GM18502 (cell line): ENCODE results near the gene LARP6.
"Not testable (repeated sequence)": the region's sequence is repeated elsewhere in the genome, so short reads cannot be mapped to it uniquely, and the experiment has no call there.

Experiments
- ATAC-seq: cut with Tn5 transposase; IDR thresholded peaks from one replicate; pipeline ENCODE4 v1.9.1; 2021; ENCODE audit warnings: mild to moderate bottlenecking; ENCODE audit not compliant: unreplicated experiment, poor library complexity

LARP6 gene

DNA sequence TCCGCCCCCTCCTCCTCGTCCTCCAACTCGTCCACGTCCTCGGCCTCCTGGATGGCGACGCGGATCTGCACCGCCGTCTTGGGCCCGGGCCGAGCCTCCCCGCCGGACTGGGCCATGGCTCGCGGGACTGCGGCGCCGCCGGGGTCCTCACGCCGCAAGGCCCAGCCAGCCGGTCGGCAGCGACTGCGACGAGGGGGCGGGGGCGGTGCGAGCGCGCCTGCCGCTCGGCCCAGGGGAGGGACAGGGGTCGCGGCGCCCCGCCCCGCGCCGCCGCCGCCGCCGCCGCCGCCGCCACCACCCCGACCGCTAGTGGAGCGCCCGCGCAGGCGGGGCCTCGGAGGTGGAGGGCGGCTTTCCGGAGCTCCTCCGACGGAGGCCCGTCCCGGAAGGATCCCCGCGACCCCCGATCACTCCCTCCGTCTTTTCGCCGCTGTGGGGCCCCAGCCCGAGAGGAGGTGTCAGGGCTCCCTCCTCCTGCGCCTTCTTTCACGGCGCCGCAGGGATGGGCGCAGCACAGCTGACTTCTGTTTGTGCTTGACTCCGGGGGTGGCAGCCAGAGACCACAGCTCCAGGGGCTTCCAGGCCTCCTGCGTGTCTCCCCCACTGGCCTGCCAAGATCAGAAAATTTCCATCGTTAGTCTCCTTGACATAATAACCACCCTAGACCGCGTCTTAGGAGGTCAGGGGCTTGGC lies at the start of gene LARP6:
Gene LARP6, minus strand, starts transcription at position 185 of the 693 bp plus-strand sequence. Its CDS starts 69 bp downstream, at position 116.
- no peak for ATAC-seq

DNA sequence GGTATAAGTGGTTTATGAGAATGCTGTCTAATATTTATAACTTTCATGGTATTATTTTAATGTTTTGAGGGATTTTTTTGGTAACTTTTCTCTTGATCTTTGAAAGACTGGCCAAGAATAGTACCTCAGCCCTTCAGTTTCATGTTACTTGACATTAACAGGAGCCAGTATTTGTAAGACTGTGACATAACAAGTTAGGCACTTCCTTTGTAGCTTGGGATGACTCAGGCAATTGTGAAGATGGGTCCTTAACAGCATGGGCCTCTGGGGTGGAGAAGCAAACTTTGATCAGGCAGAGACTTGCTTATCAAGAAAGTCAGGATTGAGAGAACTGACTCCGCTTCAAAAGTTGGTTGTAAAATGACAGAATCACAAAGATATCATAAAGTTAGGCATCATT lies 48.1 kb upstream of the LARP6 start:
- no peak for ATAC-seq

DNA sequence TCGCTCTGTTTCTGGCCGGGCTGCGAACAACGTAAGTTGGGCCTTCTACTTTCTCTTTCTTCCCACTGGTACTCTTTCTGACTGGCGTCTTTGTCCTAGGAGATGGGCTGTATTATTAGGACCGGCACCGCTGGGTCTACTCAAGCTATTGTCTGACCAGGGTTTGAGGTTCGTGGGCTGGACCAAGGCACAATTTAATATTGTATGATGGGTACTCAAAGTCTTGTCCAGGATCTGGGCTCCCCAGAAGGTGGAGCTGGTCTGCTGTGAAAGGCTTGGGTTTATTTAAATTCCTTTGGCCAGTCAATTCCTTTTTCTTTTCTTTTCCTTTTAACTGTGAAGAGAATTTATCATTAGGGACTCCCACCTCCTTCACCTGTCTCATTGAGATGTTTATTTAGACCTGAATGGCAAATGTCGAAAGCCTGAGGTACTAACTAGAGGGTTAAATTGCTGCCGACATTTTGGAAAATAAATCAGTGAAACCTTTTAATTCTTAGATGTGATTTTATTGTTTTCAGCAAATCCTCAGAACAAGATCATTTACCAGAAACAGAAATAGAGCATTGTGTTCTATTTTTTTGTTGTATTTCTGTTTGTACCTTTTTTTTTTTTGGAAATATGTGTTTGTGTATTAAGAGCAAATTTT lies 39.1 kb upstream of the LARP6 start:
- peak; percentile 23 for ATAC-seq

DNA sequence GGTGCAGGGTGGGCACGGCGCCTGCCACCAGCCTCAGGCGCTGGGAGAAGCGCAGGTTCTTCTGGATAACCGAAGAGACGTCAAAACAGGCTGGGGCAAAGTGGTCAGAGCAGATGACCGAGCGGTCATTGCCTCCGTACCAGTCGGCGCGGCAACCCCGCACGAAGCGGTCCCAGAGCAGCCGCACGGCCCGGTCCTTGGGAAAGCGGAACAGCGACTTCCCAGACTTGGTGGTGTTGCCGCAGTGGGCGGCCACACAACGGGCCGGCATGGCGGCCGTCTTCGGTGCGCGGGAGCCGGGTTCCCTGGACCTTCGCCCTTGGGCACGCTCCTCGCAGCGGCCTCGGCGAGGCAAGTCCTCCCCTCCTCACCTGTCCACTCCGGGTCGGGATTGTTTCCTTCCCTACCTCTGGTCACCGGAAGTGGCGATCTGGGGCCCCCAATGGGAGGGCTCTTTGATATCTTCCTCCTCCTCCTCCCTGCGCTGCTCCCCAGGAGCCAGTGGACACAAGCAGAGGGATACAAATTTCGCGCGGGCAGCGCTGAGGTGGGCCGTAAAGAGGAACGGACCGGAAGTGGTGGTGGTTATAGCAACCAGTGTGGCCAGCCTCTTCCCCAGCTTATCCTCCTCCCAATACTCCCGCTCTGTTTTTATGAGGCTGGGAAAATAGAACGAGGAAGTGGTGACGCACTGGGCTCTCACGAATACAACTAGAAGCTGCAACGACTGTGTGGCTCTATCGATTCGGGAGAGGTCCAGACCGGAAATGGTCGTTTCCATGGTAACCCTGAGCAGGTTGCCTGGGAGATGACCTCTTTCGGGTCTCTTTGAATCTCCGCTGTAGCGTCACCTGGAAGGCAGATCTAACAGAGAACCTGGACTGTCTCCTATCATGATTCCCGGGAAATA lies 38.3 kb upstream of the LARP6 start, which contains the start of the genes LRRC49 and THAP10:
Gene LRRC49, plus strand, starts transcription at position 825 of the 910 bp plus-strand sequence. Its CDS starts 69 bp downstream, at position 894.
Gene THAP10, minus strand, starts transcription at position 432 of the 910 bp plus-strand sequence. Its CDS starts 161 bp downstream, at position 271.
- peak; percentile 75 for ATAC-seq

DNA sequence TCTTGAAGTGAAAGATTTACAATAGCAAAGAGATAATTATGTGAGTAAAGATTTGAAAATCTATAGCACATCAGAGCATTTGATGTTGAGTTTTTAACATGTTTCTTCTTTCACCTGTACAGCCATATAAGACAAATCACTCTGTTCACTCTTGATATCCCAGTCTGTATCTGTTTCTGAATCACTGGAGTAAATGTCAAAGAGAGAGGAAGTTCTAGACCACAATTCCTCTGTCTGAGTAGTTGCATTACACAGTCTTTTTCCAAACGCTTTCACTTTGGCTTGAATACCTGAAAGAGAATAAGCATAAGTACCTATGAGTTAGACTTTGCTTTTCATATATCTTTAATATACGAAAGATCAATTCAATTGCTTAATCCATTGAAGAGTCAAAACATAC lies 28.4 kb upstream of the LARP6 start:
- no peak for ATAC-seq

DNA sequence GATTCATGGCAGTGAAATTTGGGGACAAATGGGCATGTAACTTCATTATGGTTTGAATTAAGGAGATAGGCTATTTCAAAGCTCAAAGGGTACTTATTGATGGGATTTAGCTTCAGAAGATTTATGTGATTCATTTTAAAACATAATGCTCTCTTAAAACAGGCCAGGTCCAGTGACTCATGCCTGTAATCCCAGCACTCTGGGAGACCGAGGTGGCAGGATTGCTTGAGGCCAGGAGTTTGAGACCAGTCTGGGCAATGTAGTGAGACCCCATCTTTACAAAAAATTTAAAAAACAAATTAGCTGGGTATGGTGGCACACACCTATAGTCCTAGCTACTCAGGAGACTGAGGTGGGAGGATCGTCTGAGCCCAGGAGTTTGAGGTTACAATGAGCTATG lies 26.8 kb upstream of the LARP6 start:
- no peak for ATAC-seq

DNA sequence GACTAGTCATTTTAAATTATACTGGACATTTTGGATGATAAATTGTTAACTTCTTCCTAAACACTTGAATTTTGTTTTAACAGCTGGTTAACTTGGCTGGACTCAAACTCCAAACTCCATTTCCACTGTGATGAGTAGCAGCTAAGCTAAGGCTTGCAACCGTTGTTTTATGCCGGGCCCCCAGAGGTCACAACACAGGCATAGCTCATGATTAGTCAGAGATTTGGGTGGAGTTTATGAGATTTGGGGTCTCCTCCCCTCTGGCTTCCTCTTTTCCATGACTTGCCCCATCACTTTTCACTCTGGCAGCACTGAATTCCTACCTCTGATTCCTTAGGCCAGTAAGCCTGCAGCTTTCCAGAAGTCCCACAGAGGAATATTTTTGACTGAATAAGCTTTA lies 25.4 kb upstream of the LARP6 start:
- no peak for ATAC-seq

DNA sequence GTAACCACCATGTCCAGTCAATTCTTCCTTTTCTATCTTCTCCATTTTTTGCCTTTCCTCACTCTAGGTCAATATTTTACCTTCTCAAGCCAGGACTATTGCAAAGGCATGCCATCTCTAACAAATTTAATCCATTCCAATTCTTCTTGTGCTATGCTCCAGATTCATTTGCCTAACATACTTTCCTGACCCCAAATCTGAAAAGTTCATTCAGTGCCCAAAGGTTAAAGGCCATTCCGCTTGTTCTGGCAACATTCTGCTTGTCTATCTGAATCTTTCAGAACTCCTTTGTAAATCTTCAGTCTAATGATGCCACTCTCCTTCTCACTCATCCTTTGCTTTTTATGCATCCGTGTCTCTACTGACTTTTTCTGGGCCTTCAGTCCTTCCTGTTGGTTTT lies 22.7 kb upstream of the LARP6 start:
- ATAC-seq = no peak

DNA sequence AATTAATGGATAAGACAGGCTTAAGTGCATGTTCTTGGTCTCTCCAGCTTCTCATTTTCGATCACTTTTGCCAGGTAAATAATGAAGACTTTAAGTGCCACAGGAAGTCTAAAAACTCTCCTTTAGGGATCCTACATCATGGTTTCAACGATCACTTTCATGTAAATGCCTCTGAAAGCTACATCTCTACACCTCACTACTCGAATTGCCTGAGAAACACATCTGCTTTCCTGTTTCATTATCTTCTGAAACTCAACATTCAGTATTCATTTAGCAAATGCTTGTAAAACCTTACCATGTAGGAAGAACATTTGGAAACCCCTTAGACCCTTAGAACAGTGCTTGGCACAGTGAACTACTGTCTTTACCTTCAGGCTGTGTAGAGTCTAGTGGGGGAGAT lies 22.1 kb upstream of the LARP6 start:
- no peak for ATAC-seq

DNA sequence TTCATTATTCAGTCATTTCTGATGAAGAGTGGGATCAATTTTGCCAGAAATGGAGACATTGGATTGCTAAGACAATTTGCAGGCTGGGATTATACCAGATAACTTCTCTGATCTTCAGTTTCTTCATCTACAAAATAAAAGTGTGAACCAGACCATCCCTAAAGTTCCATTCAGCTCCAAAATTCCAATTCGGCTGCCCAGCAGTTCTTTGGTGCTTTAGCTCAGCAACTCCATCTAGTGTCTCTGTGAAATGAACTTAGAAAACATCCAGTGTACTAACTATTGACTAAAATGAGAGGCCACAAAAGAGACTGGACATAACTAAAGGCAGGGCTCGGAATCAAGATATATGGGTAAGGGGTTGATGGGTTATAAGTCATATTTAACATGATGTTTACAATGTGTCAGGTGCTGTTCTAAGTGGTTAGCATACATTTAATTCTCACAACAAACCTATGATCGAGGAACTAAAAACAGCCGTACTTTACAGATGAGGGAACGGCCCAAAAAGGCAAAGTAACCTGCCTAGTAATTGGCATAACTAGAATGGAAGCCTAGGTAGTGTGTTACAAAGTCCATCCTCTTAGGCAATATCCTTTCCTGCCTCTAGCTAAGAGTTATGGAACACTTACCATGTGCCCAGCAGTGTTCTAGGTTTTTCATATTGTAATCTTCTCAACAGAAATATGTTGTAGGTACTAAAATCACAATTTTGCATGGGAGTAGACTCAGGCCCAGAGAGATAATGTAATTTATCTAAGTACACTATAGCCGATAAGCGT lies 21.2 kb upstream of the LARP6 start:
- ATAC-seq = no peak

DNA sequence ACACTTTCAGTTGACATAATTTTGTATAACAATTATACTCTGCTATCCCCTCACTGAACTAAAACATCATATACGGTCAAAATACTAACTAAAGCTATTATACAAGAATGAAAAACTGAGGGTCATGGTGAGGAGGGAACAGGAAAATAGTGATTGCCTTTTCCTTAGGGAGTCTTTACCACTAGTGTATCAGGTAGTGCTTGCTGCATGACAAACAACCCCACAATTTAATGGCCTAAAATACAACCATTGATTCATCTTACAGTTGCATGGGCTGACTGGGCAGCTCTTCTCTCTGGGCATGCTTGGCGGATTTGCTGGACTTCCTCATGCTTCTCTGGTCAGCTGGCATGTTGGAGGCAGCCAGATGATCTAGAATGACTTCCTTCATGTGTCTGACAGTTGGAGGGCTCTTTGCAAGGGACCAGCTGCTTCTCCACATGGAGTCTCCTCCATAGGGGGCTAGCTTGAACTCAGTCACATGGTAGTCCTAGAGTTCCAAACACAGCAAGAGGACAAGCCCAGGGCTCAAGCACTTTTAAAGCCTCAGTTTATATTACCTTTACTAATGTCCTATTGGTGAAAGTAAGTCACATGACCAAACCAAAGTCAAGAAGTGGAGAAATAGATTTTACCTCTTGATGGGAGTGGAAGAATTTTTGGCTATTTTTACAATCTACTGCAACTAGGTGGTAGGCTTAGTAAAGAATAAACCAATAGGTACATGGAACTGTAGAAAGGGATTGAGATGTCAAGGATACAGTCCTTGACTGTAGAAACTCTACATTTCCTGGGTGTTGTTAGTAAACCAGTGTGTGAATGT lies 19.5 kb upstream of the LARP6 start:
- no peak for ATAC-seq

DNA sequence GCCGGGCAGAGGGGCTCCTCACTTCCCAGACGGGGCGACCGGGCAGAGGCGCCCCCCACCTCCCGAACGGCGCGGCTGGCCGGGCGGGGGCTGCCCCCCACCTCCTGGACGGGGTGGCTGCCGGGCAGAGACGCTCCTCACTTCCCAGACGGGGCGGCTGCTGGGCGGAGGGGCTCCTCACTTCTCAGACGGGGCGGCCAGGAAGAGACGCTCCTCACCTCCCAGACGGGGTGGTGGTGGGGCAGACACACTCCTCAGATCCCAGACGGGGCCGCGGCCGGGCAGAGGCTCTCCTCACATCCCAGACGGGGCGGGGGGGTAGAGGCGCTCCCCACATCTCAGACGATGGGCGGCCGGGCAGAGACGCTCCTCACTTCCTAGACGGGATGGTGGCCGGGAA lies 17.5 kb upstream of the LARP6 start:
- not testable (repeated sequence) for ATAC-seq

DNA sequence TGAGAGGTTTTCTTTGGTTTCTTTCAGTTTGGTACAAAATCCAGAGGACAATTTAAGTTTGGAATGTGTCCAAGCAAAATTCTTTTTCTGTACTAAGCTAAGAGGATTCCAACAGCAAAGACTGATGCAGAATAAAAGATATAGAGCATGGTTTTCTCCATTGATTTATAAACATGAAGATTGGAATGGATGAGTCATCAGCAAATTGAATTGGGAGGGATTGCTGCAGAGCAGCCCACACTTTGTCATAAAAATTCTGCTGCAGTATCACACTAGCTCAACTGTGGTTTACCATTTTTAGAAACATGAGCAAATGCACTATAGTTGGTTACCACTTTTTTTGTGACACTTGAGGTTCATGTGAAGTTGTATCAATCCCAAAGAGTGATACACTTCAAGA lies 16.1 kb upstream of the LARP6 start:
- ATAC-seq = no peak

DNA sequence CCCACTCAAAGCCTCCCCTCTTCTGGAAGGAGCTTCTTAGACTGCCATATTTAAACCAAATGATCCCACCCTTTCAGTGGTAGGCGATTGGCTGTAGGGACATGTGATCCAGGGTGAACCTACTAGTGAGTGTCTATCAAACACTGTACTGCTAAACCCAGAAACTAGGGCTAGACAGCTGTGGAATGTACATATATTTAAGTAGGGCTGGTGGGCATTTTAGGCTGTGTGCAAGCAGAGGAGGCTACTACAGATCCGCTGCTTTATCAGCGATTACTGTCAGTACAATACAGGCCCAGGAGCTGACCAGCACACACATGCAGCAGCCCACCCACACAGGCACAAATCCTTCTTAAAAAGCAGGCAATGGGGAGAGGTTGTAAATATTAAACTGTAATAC lies 15.4 kb upstream of the LARP6 start:
- ATAC-seq = no peak

DNA sequence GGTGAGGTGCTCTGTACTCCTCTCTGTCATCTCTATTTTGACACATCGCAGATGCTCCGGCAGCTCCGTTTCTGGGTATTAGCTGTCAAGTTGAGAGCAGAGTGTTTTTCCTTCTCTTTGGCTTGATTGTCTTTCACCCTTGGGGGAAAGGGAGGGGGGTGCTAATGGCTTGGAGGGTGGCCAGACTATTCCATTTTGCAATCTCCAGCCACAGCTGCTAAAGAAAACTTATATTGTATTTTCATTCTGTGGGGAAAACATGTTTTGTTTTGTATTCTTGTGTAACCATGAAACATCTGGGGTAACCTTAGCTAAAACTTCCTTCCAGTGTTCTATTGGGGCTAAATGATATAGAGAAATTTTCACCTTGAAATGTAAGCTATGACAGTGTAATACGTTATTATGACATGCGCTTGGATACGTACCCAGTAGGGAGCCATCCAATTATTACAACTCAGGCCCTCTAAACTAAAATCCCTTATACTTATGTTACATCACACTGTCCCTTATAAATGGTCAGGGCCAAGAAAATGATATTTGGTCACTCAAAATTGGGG lies 14.0 kb upstream of the LARP6 start:
- no peak for ATAC-seq

DNA sequence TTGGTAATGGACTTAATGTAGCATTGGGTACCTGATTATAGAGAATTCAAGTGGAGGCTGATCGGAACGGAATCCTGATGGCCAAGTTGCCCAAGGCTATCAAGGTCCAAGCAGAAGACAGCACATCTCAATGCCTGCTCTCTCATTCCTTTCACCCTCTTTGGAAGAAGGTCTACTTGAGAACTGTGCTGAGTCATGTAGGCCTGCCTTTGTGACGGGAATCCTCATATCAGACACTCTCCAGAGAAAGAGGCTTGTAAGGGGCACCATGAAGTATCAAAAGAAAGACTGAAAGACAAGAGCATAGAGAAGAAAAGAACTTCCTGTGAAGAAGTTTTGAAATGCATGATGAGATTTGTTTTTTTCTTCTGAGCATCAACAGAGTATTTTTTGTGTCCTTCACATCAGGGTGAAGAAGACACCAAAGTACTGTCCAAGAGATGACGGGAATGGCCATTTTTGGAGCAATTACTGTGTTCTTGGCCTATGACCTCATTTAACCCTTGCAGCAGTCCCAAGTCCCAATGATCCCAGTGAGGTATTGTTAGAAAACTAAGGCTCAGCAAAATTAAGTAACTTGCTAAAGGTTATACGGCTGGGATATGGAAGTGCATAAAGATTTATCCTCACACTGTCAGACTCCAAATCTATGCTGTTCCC lies 13.2 kb upstream of the LARP6 start:
- ATAC-seq = no peak

DNA sequence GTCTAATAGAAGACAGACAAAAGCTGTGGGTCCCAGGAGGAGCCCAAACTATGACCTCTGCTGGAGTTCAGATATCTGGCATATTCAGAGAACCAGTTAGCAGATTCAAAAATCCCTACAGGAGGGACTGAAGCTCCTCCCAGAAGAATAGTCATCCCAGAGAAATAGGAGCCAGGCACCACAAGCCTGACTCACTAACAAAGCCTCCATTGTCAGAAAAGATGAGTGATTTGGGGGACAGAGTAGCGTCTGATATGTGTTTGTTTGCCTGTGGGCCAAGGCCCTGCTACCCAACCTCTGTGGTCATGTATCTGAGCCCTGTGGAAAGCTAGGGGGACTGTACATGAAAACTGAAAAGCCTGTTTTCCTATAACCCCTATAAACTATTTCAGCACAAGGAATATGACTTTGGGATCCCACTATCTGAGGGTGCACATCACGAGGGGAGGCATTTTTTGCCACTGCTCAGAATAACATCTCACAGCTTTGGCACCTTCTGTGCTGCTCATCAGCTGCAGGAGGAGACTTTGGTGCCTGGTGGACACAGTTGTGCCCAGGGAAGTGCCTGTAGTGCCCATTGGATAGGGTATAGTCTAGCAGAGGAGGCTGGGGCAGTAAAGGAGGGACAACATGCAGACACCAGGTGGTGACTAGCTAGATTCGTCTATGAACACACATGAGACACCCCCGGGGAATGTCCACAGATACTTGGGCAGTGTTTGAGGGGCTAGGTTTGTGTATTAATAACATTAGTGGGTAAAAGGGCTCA lies 9.7 kb upstream of the LARP6 start:
- ATAC-seq = no peak

DNA sequence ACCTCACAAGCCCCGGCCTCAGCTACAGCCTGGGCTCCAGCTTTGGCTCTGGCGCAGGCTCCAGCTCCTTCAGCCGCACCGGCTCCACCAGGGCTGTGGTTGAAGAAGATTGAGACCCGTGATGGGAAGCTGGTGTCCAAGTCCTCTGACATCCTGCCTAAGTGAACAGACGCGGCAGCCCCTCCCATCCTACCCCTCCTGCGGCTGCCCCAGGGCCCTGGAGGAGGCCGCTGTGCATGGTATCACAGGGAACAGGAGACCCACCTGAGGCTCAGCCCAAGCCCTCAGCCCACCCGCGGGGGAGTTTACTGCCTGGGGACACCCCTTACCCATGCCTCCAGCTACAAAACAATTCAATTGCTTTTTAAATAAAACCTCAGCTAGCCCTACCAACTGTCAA lies 6.0 kb upstream of the LARP6 start:
- ATAC-seq = no peak
